HG02870 (cell line): ENCODE measurements around the gene BCAR3.
A peak's percentile ranks its signal among the peaks of the same experiment; 100 is the strongest.
"Not testable (repeated sequence)": the region's sequence is repeated elsewhere in the genome, so short reads cannot be mapped to it uniquely, and the experiment has no call there.

Source experiments
- ATAC-seq: cut with Tn5 transposase; IDR thresholded peaks from one replicate; pipeline ENCODE4 v1.9.1; 2021; ENCODE audit warnings: mild to moderate bottlenecking, moderate library complexity; ENCODE audit not compliant: unreplicated experiment

Gene BCAR3

DNA sequence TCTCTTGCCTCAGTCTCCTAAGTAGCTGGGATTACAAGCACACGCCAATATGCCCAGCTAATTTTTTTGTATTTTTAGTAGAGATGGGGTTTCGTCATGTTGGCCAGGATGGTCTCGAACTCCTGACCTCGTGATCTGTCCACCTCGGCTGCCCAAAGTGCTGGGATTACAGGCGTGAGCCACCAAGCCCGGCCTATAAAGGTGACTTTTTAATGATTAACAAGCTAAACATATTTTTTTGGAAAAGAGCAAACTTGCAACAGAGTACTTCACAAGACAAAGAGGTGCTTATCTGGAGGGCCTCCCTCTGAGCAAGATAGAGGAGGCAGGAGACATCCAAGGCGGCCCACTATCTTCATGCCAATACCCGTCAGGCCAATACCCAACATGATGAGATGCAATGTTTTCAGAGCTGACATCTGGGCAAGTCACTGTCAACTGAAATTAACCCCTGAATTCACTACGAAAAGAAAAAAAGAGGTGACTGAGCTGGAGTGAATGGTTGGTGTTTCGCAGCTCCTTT, 10.5 kb downstream of the BCAR3 start:
- no peak for ATAC-seq

DNA sequence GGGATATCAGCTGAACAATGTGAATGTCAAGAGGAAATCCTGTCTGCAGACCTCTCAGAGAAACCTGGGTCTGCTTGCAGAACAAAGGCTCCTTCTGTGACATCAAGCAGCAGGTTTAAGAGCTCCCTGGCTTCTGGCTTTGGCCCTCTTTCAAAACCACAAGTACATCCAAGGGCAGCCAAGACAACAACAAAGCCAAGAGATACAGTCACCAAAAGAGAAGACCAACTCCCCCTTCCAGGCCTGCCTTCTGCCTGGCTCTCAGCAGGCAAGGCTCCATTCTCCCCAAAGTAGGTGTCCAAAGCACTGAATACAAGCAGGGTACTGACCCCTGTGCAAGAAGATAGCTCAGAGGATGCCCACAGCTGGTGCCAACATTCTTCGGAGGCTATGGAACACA, 11.5 kb downstream of the BCAR3 start:
- ATAC-seq, result no peak

DNA sequence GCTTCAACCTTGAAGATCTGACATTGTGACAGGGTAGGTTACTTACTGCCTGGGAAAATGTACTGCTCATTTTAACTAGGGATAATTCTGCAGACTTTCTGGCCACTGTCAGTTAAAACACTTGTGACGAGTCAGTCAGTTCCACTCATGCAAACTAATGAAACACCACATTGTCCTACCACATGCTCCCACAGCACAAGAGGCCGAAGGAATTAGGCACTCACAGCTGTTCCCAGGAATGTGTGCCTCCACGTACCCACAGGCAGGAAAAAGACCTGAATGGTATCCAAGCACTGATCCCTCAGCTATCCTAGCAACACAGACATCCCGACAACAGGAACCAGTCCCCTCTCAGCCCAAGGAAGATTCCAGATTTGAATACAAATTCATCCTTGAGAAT, 12.3 kb downstream of the BCAR3 start:
- ATAC-seq, result no peak

DNA sequence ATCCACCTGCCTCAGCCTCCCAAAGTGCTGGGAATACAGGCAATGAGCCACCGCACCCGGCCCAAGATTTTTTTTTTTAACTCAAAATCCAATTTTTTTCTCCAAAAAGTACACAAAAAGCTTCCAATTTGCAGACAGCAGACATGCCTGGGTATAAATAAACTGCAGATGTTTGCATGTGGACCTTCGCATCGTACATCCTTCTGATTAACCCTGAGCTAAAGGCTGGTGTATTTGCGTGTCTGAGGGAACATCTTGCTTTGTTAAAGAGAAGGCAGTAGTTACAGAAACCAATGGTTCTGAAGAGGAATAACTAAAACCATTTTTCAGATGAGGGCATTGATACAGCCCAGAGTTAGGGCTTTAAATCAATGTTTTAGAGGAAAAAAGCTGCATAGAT, 12.7 kb downstream of the BCAR3 start:
- ATAC-seq, result no peak

DNA sequence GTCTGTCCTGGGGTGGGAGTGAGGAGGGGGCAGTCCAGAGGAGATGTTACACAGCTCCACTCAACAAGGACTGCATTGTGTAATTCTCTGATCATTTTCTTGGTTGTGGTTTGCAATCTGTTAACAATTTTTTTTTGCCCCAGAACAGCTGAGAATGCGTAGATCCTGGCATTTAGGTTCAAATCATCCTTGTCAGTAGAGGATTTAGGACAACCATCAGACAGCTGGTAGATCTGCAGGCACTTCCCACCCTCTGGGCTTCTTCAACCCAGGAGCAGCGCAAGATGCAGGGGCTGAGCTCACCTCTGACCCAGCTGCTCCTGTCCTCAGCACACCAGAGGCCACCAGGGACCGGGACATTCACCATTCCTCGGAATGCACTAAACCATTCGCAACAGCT, 13.5 kb downstream of the BCAR3 start:
- no peak for ATAC-seq

DNA sequence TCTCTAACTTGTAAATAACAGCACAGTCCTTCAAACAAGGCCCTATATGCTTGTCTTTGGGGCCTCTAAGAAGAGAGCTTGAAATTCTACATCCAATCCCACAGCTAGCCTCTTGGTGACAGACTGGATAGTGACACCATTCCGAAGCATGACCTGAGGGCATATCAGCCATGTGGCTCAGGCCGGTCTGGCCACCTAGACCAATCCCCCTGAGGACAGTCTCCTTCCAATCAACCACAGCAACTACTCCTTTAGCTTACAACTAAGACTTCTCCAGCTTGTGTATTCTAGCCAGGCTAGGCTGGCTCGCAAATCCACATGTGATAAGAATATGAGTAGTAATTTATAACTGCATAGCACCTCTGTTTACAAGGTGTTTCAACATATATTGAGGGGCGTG, 14.0 kb downstream of the BCAR3 start:
- ATAC-seq, result no peak

DNA sequence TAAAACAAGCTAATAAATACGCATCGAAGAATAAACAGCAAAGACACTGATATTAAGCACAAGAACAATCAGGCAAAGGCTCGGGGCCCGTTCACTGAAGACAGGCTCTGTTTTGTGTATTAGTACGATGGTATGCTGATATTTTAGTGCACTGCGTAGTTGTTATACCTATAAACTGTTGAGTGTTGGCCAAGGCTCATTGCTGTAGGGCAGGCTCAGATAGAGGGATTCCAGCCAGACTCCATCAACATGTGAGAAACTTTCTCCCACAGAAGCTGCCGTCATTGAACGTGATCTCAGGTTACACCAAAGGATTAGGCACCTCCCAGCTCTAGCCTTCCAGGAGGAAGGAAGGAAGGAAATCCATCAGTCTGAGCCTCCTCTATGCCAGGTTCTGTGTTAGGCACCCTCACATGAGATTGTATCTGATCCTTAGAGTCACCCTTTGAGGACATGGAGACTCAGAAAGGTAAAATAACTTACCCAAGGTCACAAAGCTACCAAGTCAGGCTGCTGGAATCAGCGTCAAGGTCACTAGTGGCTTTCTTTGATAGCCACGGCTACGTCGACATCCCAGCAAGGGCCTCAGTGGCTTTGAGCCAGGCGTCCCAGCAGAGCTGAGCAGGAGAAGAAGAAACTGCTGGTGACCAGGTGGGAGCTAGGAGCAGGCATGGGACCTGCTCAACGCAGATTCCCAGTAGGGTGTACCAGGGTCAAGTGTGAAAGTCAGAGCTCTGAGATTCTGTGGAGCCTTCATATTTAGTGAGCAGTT, 14.8 kb downstream of the BCAR3 start:
- no peak for ATAC-seq

DNA sequence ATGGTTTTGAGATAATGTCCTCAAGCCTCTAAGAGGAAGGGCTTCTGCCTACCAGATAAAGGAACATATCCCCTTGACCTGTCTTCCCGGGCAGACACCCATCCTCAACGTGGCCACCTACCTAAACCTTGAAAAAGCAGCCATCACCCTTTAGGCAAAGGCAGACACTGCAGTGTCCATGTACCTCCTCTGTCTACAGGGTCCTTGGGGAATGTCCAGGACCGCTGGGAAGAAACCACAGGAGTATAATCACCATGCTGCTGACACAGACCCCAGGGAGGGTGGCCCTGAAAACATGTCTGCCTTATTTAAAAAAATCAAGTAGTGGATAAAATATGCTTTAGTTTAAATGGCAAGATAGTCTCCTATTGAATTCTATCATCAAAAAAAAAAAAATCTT, 16.6 kb downstream of the BCAR3 start:
- no peak for ATAC-seq

DNA sequence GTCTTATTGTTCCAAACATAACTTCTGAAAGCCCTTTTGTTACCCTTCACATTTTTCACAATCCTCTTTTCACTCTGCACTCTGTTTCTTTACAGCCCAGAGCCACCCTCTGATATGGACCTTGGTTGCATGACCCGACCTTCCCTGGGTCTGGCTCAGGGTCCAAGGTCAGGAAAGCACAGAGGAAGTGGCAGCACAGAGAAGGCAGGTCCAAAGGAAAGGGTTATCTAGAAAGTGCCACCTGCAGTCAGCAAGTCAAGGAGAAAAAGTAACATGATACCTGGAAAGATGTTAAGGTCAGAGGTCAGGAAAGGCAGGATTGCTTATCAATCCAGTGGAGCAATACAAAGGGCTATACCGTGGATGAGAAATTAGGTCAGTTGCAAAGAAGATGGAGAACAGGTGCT, 18.4 kb downstream of the BCAR3 start:
- no peak for ATAC-seq

DNA sequence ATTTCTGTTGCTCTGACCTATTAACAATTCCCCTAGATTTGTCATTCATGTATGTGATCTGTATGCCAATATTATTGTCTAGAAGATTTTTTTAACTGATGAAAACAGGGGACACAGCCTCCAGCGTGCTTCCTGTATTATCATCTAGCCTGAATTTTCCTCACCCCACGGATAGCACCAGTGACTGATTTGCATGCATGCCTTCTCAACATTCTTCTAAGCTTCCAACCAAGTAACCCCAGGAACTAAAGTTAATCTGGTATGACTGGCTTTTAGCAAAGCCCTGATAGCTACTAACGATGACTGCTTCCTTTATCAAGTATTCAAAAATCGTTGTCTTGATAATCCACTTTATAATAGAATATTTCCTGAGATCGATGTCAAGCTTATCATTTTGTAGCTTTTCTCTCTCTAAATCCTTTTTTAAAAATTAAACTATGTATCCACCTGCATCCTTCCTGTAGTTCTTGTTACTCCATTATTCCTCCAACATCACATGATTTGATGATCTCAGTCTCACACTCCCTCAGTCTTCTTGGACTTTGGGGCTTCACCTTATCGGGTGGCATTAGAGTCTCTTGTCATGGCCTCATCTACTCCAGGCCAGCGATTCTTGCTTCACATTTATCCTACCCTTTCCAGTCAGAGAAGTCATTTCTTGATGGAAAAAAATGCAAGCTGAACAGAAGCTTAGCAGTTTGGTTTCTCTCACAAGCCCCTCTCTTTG, 19.0 kb downstream of the BCAR3 start:
- ATAC-seq, result no peak

DNA sequence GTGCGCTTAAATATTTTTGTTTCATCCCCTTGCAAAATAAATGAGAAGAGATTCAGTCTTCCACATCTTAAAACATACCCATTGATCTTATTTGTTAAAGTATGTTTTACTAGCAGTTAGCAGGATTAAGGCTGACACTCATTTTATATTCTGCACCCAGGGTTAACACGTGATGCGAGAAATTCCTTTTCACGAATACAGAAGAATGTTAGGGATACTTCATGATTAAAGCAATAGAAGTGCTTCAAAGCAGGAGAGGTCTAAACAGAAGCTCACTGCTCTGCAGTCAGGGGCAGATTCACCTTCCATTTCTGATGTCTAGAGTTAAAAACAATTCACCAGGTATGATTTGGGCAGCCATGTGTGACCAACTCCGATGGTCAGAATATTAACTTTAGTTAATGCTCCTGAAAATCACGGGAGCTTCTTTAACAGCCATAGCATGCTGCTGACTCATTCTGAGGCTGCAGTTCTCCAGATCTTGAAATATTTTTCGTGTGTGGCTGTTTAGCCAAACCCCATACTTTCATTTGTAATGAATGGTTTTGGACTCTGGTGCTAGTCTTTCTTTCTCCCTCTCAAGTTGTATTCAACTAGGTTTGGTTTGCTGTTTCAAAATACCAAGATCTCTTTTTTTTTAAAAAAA, 19.7 kb downstream of the BCAR3 start:
- peak; percentile 70 for ATAC-seq

DNA sequence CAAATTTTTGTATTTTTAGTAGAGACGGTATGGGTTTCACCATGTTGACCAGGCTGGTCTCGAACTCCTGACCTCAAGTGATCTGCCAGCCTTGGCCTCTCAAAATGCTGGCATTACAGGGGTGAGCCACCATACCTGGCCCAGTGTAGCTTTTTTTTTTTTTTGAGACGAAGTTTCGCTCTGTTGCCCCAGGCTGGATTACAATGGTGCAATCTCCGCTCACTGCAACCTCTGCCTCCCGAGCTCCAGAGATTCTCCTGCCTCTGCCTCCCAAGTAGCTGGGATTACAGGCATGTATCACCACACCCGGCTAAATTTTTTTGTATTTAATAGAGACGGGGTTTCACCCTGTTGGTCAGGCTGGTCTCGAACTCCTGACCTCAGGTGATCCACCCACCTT, 20.3 kb downstream of the BCAR3 start:
- not testable (repeated sequence) for ATAC-seq

DNA sequence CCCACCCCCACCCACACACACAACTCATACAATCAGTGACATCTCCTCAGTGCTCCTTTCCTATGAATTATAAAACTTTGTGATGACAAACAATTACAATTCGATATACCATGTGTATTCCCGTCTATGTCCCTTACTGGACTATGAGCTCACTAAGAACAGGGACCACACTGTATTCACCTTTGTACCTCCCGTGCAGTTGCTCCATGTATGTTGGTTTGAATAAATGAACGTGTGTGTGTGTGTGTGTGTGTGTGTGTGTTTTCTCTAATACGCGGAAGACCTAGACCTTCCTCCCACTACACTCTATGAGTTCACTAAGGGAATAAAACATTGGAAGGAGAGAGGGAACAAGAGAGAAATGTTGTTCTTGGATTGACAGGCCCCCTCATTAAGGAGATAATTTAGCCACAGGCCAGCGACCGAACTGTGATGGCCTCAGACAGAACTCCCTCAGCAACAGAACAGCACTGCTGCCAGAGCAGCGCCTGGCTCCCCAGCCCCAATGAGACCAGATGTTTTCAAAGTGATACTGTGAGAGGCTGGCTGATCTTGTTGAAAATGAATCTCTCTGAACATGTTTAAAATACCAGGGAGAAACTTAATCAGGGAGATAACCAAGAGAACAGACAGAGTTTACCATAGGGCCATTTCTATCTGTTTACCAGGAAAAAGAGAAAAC, 21.7 kb downstream of the BCAR3 start:
- ATAC-seq, result no peak

DNA sequence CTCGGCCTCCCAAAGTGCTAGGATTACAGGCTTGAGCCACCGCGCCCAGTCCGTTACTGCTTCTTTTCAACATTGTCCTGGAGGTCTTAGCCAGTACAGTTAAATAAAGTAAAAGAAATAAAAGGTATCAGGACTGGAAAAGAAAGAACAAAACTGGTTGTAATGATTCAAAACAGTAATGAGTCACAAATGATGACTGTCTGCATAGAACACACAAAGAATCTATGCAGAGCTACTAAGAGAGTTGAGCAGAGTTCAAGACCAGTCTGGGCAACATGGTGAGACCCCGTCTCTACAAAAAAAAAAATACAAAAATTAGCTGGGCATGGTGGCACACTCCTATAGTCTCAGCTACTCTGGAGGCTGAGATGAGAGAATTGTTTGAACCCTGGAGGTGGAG, 23.4 kb downstream of the BCAR3 start:
- no peak for ATAC-seq

DNA sequence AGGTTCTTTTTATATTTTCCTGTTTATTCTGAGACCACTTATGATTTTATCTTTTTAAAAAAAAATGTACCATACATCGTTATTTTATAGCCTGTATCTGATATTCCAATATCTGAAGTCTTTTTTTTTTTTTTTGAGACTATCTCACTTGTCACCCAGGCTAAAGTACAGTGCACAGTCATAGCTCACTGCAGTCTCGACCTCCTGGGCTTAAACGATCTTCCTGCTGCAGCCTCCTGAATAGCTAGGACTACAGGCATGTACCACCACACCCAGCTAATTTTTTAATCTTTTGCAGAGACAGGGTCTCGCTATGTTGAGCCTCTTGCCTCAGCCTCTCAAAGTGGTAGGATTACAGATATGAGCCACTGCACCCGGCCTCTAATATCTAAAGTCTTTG, 25.1 kb downstream of the BCAR3 start:
- no peak for ATAC-seq

DNA sequence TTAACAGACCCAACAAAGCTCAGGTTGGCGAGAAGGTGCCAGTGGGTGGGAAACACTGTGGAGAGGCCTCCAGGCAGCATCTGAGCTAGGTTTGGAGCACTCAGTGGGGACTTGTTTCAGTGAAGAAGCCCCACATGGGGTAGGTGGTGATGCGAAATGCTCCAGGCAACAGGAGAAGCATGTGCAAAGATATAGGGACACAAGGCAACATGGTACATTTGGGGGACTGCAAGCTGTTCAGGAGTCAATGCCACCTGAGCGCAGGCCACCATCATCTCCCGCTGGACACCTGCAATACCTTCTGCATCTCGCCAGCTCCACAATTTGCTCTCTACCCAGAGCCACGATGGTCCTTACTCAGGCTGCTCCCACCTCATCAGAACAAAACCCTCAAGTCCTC, 28.0 kb downstream of the BCAR3 start:
- ATAC-seq, result no peak

DNA sequence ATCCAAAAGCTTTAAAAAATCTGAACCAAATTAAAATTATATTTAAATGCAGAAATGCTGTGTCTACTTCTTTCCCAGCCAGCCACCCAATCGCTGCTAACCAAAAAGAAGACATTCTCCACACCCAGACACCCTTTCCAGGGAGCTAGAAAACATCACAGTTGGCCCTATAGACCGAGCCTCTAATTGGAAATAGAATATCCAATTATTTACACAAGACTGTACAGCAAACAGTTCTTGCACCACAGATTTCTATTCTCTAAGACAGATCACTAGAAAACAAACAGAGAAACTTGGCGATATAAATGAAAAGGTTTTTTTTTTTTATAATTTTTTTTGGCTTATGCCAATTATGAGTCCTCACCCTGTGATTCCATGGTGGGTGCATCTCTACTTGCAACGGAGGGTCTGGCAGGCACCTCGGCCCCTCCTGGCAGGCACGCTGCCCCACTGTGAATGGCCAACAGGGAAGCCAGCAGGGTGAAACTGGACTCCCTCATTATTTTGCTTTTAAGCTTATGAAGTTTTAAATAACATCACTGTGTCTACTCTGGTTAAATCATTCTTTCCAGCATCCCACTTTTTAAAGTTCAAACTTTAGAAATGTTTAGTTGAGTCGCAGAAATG, 29.2 kb downstream of the BCAR3 start:
- ATAC-seq, result no peak

DNA sequence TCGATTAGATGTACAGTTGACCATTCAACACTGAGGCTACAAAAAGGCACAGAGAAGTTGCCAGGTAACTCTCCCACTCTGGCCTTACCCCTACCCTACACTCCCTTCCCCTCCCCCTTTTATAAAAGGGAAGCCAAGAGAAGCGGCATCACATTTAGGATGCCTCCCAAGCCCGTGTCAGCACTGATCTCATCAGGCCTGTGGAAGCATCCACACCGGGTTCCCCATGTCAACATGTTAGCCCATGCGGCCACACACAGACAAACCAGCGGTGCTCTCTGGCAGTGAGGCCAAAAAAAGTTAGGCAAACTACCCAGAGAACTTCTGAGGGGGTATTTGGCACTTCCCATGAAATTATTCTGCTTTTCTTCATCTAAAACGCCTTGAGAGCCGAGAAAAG, 29.9 kb downstream of the BCAR3 start:
- ATAC-seq, result no peak

DNA sequence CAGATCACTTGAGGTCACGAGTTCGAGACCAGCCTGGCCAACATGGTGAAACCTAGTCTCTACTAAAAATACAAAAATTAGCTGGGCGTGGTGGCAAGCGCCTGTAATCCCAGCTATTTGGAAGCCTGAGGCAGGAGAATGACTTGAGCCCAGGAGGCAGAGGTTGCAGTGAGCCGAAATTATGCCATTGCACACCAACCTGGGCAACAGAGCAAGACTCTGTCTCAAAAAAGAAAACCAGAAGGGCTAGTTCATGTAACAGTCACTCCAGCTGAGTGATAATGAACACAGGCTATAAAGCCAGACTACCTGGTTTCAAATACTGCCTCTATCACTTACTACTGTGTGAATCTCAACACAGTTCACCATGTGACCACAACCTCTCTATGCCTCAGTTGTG, 31.5 kb downstream of the BCAR3 start:
- ATAC-seq, result not testable (repeated sequence)

DNA sequence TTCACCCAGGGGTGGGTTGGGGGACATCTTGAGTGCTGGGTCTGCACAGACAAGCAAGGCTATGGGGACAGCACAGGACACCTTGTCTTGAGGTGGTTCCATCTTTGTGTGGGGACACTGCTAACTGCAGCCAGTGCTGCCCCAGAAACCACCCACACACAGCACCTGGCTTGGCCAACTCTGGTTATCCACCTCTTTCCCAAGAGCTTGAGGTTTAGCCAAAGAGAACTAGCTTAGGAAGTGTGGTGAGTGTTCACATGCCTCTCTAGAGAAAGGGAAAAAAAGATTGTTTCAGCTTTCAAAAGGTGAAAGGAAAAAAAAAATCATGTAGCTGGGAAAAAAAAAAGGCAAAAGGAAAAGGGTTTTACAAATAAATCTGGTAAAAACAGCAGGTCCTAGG, 32.4 kb downstream of the BCAR3 start:
- ATAC-seq, result no peak

DNA sequence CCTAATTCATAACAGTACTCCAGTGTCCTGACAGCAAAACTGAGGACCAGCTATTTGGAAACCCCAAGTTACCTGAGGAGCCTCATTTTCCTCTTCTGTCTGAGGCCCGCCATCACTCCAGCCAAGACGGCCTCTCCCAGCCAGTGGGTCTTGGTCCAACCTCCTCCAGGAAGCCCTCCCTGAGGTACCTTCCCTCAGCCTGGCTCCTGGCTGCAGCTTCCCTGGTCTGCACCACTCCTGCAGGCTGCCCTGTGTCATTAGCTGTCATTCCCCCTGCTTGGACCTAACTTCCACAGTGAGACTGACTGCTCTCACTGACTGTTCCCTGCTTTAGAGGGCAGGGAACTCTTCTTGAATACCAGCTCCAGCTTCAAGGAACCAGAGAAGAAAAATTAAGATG, 33.0 kb downstream of the BCAR3 start:
- no peak for ATAC-seq
